OCI-LY1 (cell line): ENCODE results near the gene PLEKHD1.

Experiments
- EZH2 ChIP-seq: fragments of 200-600 bp; sonication (generic), shearing (Covaris generic); IDR thresholded peaks from 2 replicates; pipeline ENCODE4 v1.8.0; 2017; ENCODE audit warnings: borderline replicate concordance, mixed run types, mild to moderate bottlenecking, antibody characterized with exemption, low read length, moderate library complexity, mixed read lengths
- TF ChIP-seq, protein P1 (sequence below): fragments of 200-600 bp; sonication (generic), shearing (Covaris generic); IDR thresholded peaks from 2 replicates; pipeline ENCODE4 v1.5.1; 2017; ENCODE audit warnings: mild to moderate bottlenecking, antibody characterized with exemption, low read length, moderate library complexity, mixed read lengths

DNA sequence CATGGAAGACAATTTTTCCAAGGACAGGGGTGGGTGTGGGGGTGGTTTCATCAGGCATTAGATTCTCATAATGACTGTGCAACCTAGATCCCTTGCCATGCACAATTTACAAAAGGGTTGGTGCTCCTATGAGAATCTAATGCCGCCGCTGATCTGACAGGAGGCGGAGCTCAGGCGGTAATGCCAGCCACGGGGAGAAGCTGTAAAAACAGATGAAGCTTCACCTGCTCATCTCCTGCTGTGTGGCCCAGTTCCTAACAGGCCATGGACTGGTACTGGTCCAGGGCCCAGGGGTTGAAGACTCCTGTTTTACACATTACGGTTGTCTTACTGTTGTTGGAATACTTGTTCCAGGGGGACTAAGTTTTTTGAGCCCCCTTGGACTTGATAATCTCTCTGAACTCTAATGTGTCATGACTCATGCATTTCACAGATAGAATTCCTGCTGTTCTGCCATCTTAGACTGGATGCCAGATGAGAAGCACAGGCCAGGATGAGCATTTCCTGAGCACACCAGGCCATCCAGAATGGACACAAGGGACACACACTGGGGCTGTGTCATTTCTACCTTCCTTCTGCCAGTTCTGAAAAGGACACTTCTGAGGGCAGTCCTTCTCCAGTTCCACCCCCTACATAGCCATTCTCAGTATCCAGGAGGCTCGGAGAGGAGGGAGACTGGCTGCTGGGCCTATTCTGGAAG, 5.8 kb downstream of the PLEKHD1 start:
- no peak for TF ChIP-seq EZH2
- TF ChIP-seq, protein P1, sequence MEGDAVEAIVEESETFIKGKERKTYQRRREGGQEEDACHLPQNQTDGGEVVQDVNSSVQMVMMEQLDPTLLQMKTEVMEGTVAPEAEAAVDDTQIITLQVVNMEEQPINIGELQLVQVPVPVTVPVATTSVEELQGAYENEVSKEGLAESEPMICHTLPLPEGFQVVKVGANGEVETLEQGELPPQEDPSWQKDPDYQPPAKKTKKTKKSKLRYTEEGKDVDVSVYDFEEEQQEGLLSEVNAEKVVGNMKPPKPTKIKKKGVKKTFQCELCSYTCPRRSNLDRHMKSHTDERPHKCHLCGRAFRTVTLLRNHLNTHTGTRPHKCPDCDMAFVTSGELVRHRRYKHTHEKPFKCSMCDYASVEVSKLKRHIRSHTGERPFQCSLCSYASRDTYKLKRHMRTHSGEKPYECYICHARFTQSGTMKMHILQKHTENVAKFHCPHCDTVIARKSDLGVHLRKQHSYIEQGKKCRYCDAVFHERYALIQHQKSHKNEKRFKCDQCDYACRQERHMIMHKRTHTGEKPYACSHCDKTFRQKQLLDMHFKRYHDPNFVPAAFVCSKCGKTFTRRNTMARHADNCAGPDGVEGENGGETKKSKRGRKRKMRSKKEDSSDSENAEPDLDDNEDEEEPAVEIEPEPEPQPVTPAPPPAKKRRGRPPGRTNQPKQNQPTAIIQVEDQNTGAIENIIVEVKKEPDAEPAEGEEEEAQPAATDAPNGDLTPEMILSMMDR, result no peak
